GM12878 (cell line): Measurements from ENCODE around the gene LENG1. TPM values are rescaled to one million over a fixed set of nuclear protein-coding genes. Genes with fewer than 3 reads are reported as not detected.

Experiments used
- ATAC-seq: fragments of 200-7000 bp; cut with Tn5 transposase; 3 replicates; pipeline ENCODE4 v1.9.1; 2020; ENCODE audit warnings: mild to moderate bottlenecking, moderate library complexity
- BruUV-seq: library from RNA; stranded (reverse); fragments of 400-500 nt; replicated peaks from 2 replicates; lab custom pipeline; 2021; lab: Mats Ljungman, UMichigan
- CTCF ChIA-PET: fragments of 300-600 bp; sonication (Branson Sonifier 250); formaldehyde crosslinking; extraction: SDS; loops from one replicate; lab custom pipeline; 2021; ENCODE audit warnings: inconsistent platforms; lab: Yijun Ruan, JAX
- POLR2A ChIA-PET: fragments of 350-600 bp; formaldehyde crosslinking; extraction: SDS; loops from one replicate; lab custom pipeline; 2021; ENCODE audit warnings: inconsistent platforms; lab: Charles Lee
- RAD21 ChIA-PET: fragments of 300-600 bp; sonication (Branson Sonifier 250); formaldehyde crosslinking; loops from one replicate; lab custom pipeline; 2023; ENCODE audit warnings: antibody characterized with exemption; ENCODE audit not compliant: unreplicated experiment; lab: Charles Lee
- SMC1A ChIA-PET: fragments of 300-600 bp; sonication (Branson Sonifier 250); formaldehyde crosslinking; loops from one replicate; lab custom pipeline; 2023; ENCODE audit not compliant: unreplicated experiment, uncharacterized antibody; lab: Charles Lee
- DNase-seq: peaks from one replicate; pipeline ENCODE4 v3.0.0-alpha.2; 2011; ENCODE audit warnings: low read depth, low spot score
- FAIRE-seq: peaks from 3 replicates; lab custom pipeline; 2011; peaks lifted over from hg19 to GRCh38; lab: Jason Lieb, UNC
- H2AFZ ChIP-seq: 2 replicates; pipeline ENCODE4 v1.6.0; 2011; ENCODE audit warnings: low read depth, low read length, control low read depth; ENCODE audit not compliant: control insufficient read depth
- H3K27ac ChIP-seq: 2 replicates; pipeline ENCODE4 v1.5.1; 2011; ENCODE audit warnings: control low read depth; ENCODE audit not compliant: control insufficient read depth, insufficient read depth
- H3K27me3 ChIP-seq, 2 experiments: replicated peaks in 1 of 2; 2 replicates each; pipeline versions ENCODE4 v1.6.0 to v1.6.1; 2011; ENCODE audit warnings: low read length in 1 of 2; ENCODE audit not compliant: control insufficient read depth in 2 of 2, insufficient read depth in 2 of 2
- H3K36me3 ChIP-seq, 2 experiments: 2 replicates each; pipeline ENCODE4 v1.5.1; 2011; ENCODE audit warnings: low read length in 1 of 2; ENCODE audit not compliant: control insufficient read depth in 2 of 2, insufficient read depth in 2 of 2
- H3K4me1 ChIP-seq: 2 replicates; pipeline ENCODE4 v1.6.1; 2011; ENCODE audit warnings: mild to moderate bottlenecking, low read length, moderate library complexity, mixed read lengths; ENCODE audit not compliant: control insufficient read depth, insufficient read depth
- H3K4me2 ChIP-seq: 2 replicates; pipeline ENCODE4 v1.6.0; 2011; ENCODE audit warnings: control low read depth; ENCODE audit not compliant: control insufficient read depth, insufficient read depth
- H3K4me3 ChIP-seq: fragments of 200-600 bp; sonication (generic); 2 replicates; pipeline ENCODE4 v1.5.1; 2016
- H3K79me2 ChIP-seq: 2 replicates; pipeline ENCODE4 v1.6.0; 2011; ENCODE audit warnings: low read length; ENCODE audit not compliant: control insufficient read depth, insufficient read depth
- H3K9ac ChIP-seq: 2 replicates; pipeline ENCODE4 v1.8.0; 2011; ENCODE audit warnings: low read length, control low read depth, mixed read lengths; ENCODE audit not compliant: control insufficient read depth, insufficient read depth
- H3K9me3 ChIP-seq: replicated peaks from 3 replicates; pipeline ENCODE4 v1.5.1; 2011; ENCODE audit warnings: mild to moderate bottlenecking, low read length; ENCODE audit not compliant: control insufficient read depth, insufficient read depth
- H4K20me1 ChIP-seq: 2 replicates; pipeline ENCODE4 v1.6.0; 2011; ENCODE audit not compliant: control insufficient read depth, insufficient read depth
- CREB1 ChIP-seq: IDR thresholded peaks from 2 replicates; pipeline ENCODE4 v1.6.1; 2012; ENCODE audit warnings: low read depth, mild to moderate bottlenecking, inconsistent platforms
- EP300 ChIP-seq, 2 experiments: fragments of 150-350 bp in 1 of 2; IDR thresholded peaks; 2 replicates each; pipeline ENCODE4 v1.6.1; 2011 to 2012; ENCODE audit warnings: low read depth in 2 of 2, low read length in 2 of 2, borderline replicate concordance in 1 of 2, improper control_type of control experiment in 1 of 2, inconsistent platforms in 1 of 2; ENCODE audit not compliant: control insufficient read depth in 1 of 2
- FOS ChIP-seq: IDR thresholded peaks from 3 replicates; pipeline ENCODE4 v1.6.1; 2011; ENCODE audit warnings: borderline replicate concordance; ENCODE audit not compliant: insufficient read length; ENCODE audit errors: extremely low read depth
- NR2C2 ChIP-seq: IDR thresholded peaks from 2 replicates; pipeline ENCODE4 v1.6.1; 2011; ENCODE audit warnings: borderline replicate concordance, low read depth; ENCODE audit not compliant: control insufficient read depth, insufficient read length
- PML ChIP-seq: IDR thresholded peaks from 2 replicates; pipeline ENCODE4 v1.6.1; 2012; ENCODE audit warnings: low read length, inconsistent platforms
- TCF12 ChIP-seq: IDR thresholded peaks from 2 replicates; pipeline ENCODE4 v1.6.1; 2011; ENCODE audit warnings: low read depth, mild to moderate bottlenecking, low read length
- WGBS: methylation state at CpG from one replicate; pipeline ENCODE4 v1.1.6; 2016; ENCODE audit warnings: low lambda C conversion rate; ENCODE audit not compliant: insufficient replicate concordance, insufficient coverage; ENCODE audit errors: missing lambda C conversion rate; 5-methylcytosine and 5-hydroxymethylcytosine counted together
- in situ Hi-C: fragments of 300-500 bp; cut with MboI; formaldehyde crosslinking; loops from 9 replicates; pipeline ENCODE4 v1.14.3; 2018; ENCODE audit warnings: mixed read lengths
- intact Hi-C: fragments of 100-400 bp; cut with micrococcal nuclease; formaldehyde crosslinking; loops from one replicate; pipeline ENCODE4 v1.14.2; 2022; ENCODE audit not compliant: unreplicated experiment
- polyA plus RNA-seq, 11 experiments: library from polyadenylated mRNA; depleted of rRNA in 4 of 11; unstranded in 6 of 11; stranded (reverse) in 5 of 11; fragments of >200 nt; fragmentation: Nextera tagmentation in 4 of 11; fragmentation: Illumina TruSeq in 1 of 11; extraction: Ambion mirVana in 4 of 11; extraction: Trizol in 1 of 11; gene quantifications; 1 replicate in 1 of 11; 2 replicates in 10 of 11; pipeline versions ENCODE4 v1.2.1 to v1.2.3, GENCODE V29; 2011 to 2016; ENCODE audit warnings: inconsistent platforms in 2 of 11, missing spikeins in 2 of 11, low read depth in 1 of 11
- total RNA-seq, 4 experiments: library from RNA; depleted of rRNA in 3 of 4; stranded (reverse); fragments of >200 nt in 3 of 4; fragmentation: Illumina TruSeq in 1 of 4; extraction: Trizol in 1 of 4; gene quantifications; 2 replicates each; pipeline versions ENCODE4 v1.2.1 to v1.2.3, GENCODE V29; 2013 to 2021
- TF ChIP-seq, protein P1 (sequence below): IDR thresholded peaks from 2 replicates; pipeline ENCODE4 v1.6.1; 2012; ENCODE audit warnings: improper control_type of control experiment, low read depth, low read length; ENCODE audit not compliant: insufficient replicate concordance
- TF ChIP-seq, protein P2 (sequence below): fragments of 450-650 bp; IDR thresholded peaks from 2 replicates; pipeline ENCODE4 v1.6.1; 2016; ENCODE audit warnings: mild to moderate bottlenecking, moderate library complexity, borderline replicate concordance
- TF ChIP-seq, protein P3 (sequence below): fragments of 450-650 bp; IDR thresholded peaks from 2 replicates; pipeline ENCODE4 v1.6.1; 2017; ENCODE audit warnings: low read depth, mild to moderate bottlenecking, moderate library complexity

The LENG1 gene
- total and polyA plus RNA-seq, 10 of the 15 experiments (the other 5 are each of a cell fraction or from before 2014, with no cell fraction given) = 0.21 to 10.8 (median 5.8) TPM

DNA sequence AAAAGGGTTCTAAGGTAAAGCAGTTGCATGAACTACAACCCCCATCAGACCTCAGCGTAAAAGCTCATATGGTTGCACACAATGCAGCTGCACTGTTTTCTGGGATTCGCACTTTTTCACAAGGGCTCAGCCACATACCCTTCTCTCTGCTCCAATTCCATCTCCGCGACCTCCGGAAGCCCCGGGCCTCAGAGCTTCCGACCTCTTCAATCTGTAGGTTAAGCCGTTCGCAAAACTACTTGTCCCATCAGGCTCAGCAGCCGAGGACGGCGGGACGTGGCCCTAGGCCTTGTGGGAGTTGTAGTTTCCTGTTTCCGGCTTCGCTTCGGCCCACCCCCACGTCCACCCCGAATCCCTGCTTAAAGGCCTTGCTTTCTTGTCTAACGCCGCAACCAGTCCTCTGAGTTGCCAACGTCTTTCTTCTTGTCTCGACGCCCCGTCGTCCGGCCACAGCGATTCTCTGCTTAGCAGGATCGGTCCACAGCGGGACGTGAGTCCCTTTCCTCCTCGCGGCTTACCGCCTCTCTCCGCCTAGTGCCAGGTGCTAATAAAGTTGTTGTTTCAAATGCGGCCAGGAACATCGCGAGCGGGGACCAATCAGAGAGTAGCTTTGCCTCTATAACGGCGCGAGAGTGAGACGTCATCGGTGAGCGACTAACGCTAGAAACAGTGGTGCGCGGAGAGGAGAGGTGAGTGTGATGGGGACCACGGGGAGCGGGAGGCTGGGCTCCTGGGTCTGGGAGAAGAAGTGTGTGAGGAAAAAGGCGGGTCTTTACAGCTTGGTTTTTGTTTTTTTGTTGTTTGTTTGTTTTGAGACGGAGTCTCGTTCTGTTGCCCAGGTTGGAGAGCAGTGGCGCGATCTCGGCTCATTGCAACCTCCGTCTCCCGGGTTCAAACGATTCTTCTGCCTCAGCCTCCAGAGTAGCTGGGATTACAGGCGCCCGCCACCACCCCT is 44.1 kb downstream of the LENG1 start, which contains the start of the genes PRPF31 and TFPT:
TSS of gene PRPF31 (plus strand) at position 646 of the 955 bp plus-strand sequence. CDS start 2,525 bp downstream, outside the sequence.
TSS of gene TFPT (minus strand) at position 549 of the 955 bp plus-strand sequence. CDS start at position 161, 388 bp downstream.
- H3K9me3 ChIP-seq = no peaks in the 10 kb centered on the region
- H3K27me3 ChIP-seq = no peaks in the 10 kb centered on the region
- H2AFZ ChIP-seq = peak within 1 kb of the TSS; percentile 95
- ChIA-PET SMC1A (interaction anchor here (0.9 to 1.4 kb wide), 2 partner anchors 13 to 22 kb away, joined by 3 to 6 read pairs; partner anchors contain the start of genes CNOT3 and NDUFA3), CTCF (interaction anchor here (1.7 kb wide), 1 partner anchor 276 kb away, joined by 4 read pairs; no protein-coding TSS in a partner anchor), RAD21 (interaction anchor here (1.2 to 2.9 kb wide), 2 partner anchors 14 to 22 kb away, joined by 3 to 19 read pairs; partner anchors contain the start of gene CNOT3), POLR2A (interaction anchor here (0.6 to 2.6 kb wide), 5 partner anchors 12 to 82 kb away, joined by 3 to 25 read pairs (median 4); partner anchors contain the start of genes CNOT3, LENG1 and MBOAT7)
- under 1% methylated on average over 60 of the region's 60 CpGs for WGBS
- no peaks in the 10 kb centered on the region for H4K20me1 ChIP-seq
- FAIRE-seq (peak; percentile 100), DNase-seq (peak; percentile 95), ATAC-seq (peak; percentile 97)
- in situ Hi-C loops (no loop called here), intact Hi-C loops (no loop called here)
- H3K9ac ChIP-seq = peak within 1 kb of the TSS; percentile 93
- H3K4me2 ChIP-seq = peak within 1 kb of the TSS; percentile 82
- peaks cover 2 to 20% of the 10 kb centered on the region in 2 experiments for H3K36me3 ChIP-seq
- peaks cover 29% of the 10 kb centered on the region for H3K79me2 ChIP-seq
- TSS peak; percentile 87 for BruUV-seq
- peak within 1 kb of the TSS; percentile 95 for H3K4me3 ChIP-seq
- peak within 1 kb of the TSS; percentile 79 for H3K27ac ChIP-seq
- H3K4me1 ChIP-seq = peaks cover 10% of the 10 kb centered on the region
- TF ChIP-seq, protein P1, sequence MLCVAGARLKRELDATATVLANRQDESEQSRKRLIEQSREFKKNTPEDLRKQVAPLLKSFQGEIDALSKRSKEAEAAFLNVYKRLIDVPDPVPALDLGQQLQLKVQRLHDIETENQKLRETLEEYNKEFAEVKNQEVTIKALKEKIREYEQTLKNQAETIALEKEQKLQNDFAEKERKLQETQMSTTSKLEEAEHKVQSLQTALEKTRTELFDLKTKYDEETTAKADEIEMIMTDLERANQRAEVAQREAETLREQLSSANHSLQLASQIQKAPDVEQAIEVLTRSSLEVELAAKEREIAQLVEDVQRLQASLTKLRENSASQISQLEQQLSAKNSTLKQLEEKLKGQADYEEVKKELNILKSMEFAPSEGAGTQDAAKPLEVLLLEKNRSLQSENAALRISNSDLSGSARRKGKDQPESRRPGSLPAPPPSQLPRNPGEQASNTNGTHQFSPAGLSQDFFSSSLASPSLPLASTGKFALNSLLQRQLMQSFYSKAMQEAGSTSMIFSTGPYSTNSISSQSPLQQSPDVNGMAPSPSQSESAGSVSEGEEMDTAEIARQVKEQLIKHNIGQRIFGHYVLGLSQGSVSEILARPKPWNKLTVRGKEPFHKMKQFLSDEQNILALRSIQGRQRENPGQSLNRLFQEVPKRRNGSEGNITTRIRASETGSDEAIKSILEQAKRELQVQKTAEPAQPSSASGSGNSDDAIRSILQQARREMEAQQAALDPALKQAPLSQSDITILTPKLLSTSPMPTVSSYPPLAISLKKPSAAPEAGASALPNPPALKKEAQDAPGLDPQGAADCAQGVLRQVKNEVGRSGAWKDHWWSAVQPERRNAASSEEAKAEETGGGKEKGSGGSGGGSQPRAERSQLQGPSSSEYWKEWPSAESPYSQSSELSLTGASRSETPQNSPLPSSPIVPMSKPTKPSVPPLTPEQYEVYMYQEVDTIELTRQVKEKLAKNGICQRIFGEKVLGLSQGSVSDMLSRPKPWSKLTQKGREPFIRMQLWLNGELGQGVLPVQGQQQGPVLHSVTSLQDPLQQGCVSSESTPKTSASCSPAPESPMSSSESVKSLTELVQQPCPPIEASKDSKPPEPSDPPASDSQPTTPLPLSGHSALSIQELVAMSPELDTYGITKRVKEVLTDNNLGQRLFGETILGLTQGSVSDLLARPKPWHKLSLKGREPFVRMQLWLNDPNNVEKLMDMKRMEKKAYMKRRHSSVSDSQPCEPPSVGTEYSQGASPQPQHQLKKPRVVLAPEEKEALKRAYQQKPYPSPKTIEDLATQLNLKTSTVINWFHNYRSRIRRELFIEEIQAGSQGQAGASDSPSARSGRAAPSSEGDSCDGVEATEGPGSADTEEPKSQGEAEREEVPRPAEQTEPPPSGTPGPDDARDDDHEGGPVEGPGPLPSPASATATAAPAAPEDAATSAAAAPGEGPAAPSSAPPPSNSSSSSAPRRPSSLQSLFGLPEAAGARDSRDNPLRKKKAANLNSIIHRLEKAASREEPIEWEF = no peak
- TF ChIP-seq CREB1 (peak; percentile 99), PML (peak; percentile 91), EP300 (IDR thresholded peaks at IDR 0.05; ENCODE audit: borderline replicate concordance in 1 of 2, control insufficient read depth in 1 of 2, low read depth in 2 of 2, low read length in 2 of 2) (no peak; a peak in 1 of 4 replicates), FOS (peak; percentile 20), TCF12 (0 out of 2 replicates have a peak, but pooled peaks have one; percentile 58), NR2C2 (no peak)
- TF ChIP-seq, protein P2, sequence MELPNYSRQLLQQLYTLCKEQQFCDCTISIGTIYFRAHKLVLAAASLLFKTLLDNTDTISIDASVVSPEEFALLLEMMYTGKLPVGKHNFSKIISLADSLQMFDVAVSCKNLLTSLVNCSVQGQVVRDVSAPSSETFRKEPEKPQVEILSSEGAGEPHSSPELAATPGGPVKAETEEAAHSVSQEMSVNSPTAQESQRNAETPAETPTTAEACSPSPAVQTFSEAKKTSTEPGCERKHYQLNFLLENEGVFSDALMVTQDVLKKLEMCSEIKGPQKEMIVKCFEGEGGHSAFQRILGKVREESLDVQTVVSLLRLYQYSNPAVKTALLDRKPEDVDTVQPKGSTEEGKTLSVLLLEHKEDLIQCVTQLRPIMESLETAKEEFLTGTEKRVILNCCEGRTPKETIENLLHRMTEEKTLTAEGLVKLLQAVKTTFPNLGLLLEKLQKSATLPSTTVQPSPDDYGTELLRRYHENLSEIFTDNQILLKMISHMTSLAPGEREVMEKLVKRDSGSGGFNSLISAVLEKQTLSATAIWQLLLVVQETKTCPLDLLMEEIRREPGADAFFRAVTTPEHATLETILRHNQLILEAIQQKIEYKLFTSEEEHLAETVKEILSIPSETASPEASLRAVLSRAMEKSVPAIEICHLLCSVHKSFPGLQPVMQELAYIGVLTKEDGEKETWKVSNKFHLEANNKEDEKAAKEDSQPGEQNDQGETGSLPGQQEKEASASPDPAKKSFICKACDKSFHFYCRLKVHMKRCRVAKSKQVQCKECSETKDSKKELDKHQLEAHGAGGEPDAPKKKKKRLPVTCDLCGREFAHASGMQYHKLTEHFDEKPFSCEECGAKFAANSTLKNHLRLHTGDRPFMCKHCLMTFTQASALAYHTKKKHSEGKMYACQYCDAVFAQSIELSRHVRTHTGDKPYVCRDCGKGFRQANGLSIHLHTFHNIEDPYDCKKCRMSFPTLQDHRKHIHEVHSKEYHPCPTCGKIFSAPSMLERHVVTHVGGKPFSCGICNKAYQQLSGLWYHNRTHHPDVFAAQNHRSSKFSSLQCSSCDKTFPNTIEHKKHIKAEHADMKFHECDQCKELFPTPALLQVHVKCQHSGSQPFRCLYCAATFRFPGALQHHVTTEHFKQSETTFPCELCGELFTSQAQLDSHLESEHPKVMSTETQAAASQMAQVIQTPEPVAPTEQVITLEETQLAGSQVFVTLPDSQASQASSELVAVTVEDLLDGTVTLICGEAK = peak; percentile 100
- TF ChIP-seq, protein P3, sequence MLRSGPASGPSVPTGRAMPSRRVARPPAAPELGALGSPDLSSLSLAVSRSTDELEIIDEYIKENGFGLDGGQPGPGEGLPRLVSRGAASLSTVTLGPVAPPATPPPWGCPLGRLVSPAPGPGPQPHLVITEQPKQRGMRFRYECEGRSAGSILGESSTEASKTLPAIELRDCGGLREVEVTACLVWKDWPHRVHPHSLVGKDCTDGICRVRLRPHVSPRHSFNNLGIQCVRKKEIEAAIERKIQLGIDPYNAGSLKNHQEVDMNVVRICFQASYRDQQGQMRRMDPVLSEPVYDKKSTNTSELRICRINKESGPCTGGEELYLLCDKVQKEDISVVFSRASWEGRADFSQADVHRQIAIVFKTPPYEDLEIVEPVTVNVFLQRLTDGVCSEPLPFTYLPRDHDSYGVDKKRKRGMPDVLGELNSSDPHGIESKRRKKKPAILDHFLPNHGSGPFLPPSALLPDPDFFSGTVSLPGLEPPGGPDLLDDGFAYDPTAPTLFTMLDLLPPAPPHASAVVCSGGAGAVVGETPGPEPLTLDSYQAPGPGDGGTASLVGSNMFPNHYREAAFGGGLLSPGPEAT = peak; percentile 99
